A549 (cell line): Measurements from ENCODE around the gene HCRTR1. TPM values are rescaled to one million over a fixed set of nuclear protein-coding genes. Genes with fewer than 3 reads are reported as not detected.

ENCODE experiments used
- ATAC-seq, 2 experiments: fragments of 200-7000 bp in 1 of 2; fragments of >200 bp in 1 of 2; cut with Nextera tagmentation in 1 of 2; cut with Tn5 transposase in 1 of 2; 3 replicates each; pipeline versions ENCODE4 v1.8.0 to v1.9.1; 2018 to 2020; ENCODE audit warnings: mild to moderate bottlenecking in 1 of 2, moderate library complexity in 1 of 2
- CTCF ChIA-PET: fragments of 300-600 bp; sonication (Branson Sonifier 250); formaldehyde crosslinking; extraction: SDS; loops from one replicate; lab custom pipeline; 2021; ENCODE audit warnings: antibody characterized with exemption, inconsistent platforms; lab: Yijun Ruan, JAX
- POLR2A ChIA-PET: fragments of 350-600 bp; formaldehyde crosslinking; extraction: SDS; loops from one replicate; lab custom pipeline; 2021; ENCODE audit warnings: antibody characterized with exemption, inconsistent platforms; lab: Yijun Ruan, JAX
- DNase-seq, 2 experiments: peaks; one replicate each; pipeline versions ENCODE4 v3.0.0 to v3.0.0-alpha.2; 2011 to 2016; ENCODE audit warnings: low read depth in 1 of 2, low spot score in 1 of 2
- FAIRE-seq: peaks from 2 replicates; lab custom pipeline; 2011; peaks lifted over from hg19 to GRCh38; lab: Jason Lieb, UNC
- H3K27ac ChIP-seq, 2 experiments: fragments of >200 bp; sonication (Bioruptor Twin); formaldehyde crosslinking; 3 replicates each; pipeline ENCODE4 v1.5.1; 2016 to 2017
- H3K4me1 ChIP-seq: fragments of >200 bp; sonication (Bioruptor Twin); formaldehyde crosslinking; 3 replicates; pipeline ENCODE4 v1.6.1; 2016
- H3K4me2 ChIP-seq: fragments of >200 bp; sonication (Bioruptor Twin); formaldehyde crosslinking; 3 replicates; pipeline ENCODE4 v1.6.1; 2016
- H3K4me3 ChIP-seq: fragments of >200 bp; sonication (Bioruptor Twin); formaldehyde crosslinking; 3 replicates; pipeline ENCODE4 v1.5.1; 2016
- H3K9me3 ChIP-seq: fragments of >200 bp; sonication (Bioruptor Twin); formaldehyde crosslinking; 3 replicates; pipeline ENCODE4 v1.6.1; 2016
- CBX2 ChIP-seq: fragments of 200-600 bp; sonication (generic); IDR thresholded peaks from 2 replicates; pipeline ENCODE4 v1.6.1; 2016; ENCODE audit warnings: low read depth, mild to moderate bottlenecking, borderline replicate concordance
- CHD4 ChIP-seq: fragments of 200-600 bp; sonication (generic); IDR thresholded peaks from 2 replicates; pipeline ENCODE4 v1.6.1; 2016; ENCODE audit warnings: antibody characterized with exemption, mild to moderate bottlenecking, borderline replicate concordance
- EHMT2 ChIP-seq: fragments of 200-600 bp; sonication (generic); IDR thresholded peaks from 2 replicates; pipeline ENCODE4 v1.6.1; 2016; ENCODE audit warnings: antibody characterized with exemption, low read depth, mild to moderate bottlenecking, moderate library complexity
- FOSB ChIP-seq: fragments of 250-450 bp; sonication (Bioruptor Pico); IDR thresholded peaks from 2 replicates; pipeline ENCODE4 v1.5.0; 2020; ENCODE audit warnings: mild to moderate bottlenecking, moderate library complexity
- HDAC2 ChIP-seq: fragments of 200-600 bp; sonication (generic); IDR thresholded peaks from 2 replicates; pipeline ENCODE4 v1.6.1; 2016
- HMGXB4 ChIP-seq: fragments of 250-450 bp; sonication (Bioruptor Pico); IDR thresholded peaks from 2 replicates; pipeline ENCODE4 v1.5.0; 2021; ENCODE audit warnings: mild to moderate bottlenecking, moderate library complexity, borderline replicate concordance
- HOXB13 ChIP-seq: fragments of 250-450 bp; sonication (Bioruptor Pico); IDR thresholded peaks from 2 replicates; pipeline ENCODE4 v1.5.0; 2020; ENCODE audit warnings: low read depth, mild to moderate bottlenecking, moderate library complexity
- JUN ChIP-seq, 2 experiments: fragments of >200 bp; sonication (Bioruptor Twin); formaldehyde crosslinking; IDR thresholded peaks; 2 replicates in 1 of 2; 3 replicates in 1 of 2; pipeline ENCODE4 v1.6.1; 2016 to 2017
- JUNB ChIP-seq: fragments of >200 bp; sonication (Bioruptor Twin); formaldehyde crosslinking; IDR thresholded peaks from 2 replicates; pipeline ENCODE4 v1.6.1; 2016
- MAFK ChIP-seq: fragments of 450-650 bp; IDR thresholded peaks from 2 replicates; pipeline ENCODE4 v1.6.1; 2014; ENCODE audit not compliant: partially characterized antibody
- MYC ChIP-seq: IDR thresholded peaks from 2 replicates; pipeline ENCODE4 v1.6.1; 2012; ENCODE audit warnings: mild to moderate bottlenecking, inconsistent platforms, low read length, improper control_type of control experiment, borderline replicate concordance
- NPAS2 ChIP-seq: fragments of 250-450 bp; sonication (Bioruptor Pico); IDR thresholded peaks from 2 replicates; pipeline ENCODE4 v1.8.0; 2022; ENCODE audit warnings: mild to moderate bottlenecking, moderate library complexity, borderline replicate concordance
- NR3C1 ChIP-seq: fragments of >200 bp; sonication (Bioruptor Twin); formaldehyde crosslinking; IDR thresholded peaks from 3 replicates; pipeline ENCODE4 v1.6.1; 2017
- POLR2A ChIP-seq: IDR thresholded peaks from 2 replicates; pipeline ENCODE4 v1.6.1; 2012; ENCODE audit warnings: mild to moderate bottlenecking, low read length
- RAD21 ChIP-seq, 2 experiments: fragments of >200 bp in 1 of 2; sonication (Bioruptor Twin) in 1 of 2; formaldehyde crosslinking in 1 of 2; IDR thresholded peaks in 1 of 2; conservative IDR thresholded peaks in 1 of 2; 2 replicates in 1 of 2; 3 replicates in 1 of 2; pipeline ENCODE4 v1.6.1; 2012 to 2018; ENCODE audit warnings: inconsistent platforms in 1 of 2
- TFCP2L1 ChIP-seq: fragments of 250-450 bp; sonication (Bioruptor Pico); IDR thresholded peaks from 2 replicates; pipeline ENCODE4 v1.5.0; 2021; ENCODE audit warnings: mild to moderate bottlenecking
- WGBS: methylation state at CpG from one replicate; pipeline ENCODE4 v1.1.6; 2017; ENCODE audit errors: missing lambda C conversion rate; 5-methylcytosine and 5-hydroxymethylcytosine counted together
- polyA plus RNA-seq, 4 experiments: library from polyadenylated mRNA; depleted of rRNA in 3 of 4; stranded (reverse); fragments of >200 nt; fragmentation: RNase III in 1 of 4; extraction: RNeasy Plus Mini Kit Qiagen cat#74134 plus additional on column Dnase treatment in 1 of 4; gene quantifications; 2 replicates in 3 of 4; 3 replicates in 1 of 4; pipeline ENCODE4 v1.2.3, GENCODE V29; 2011 to 2017
- TF ChIP-seq, protein P1 (sequence below): IDR thresholded peaks from 2 replicates; pipeline ENCODE4 v1.6.1; 2012
- TF ChIP-seq, protein P2 (sequence below): fragments of 200-600 bp; sonication (generic); IDR thresholded peaks from 2 replicates; pipeline ENCODE4 v1.6.1; 2016; ENCODE audit warnings: antibody characterized with exemption, mild to moderate bottlenecking, moderate library complexity
- TF ChIP-seq, protein P3 (sequence below): IDR thresholded peaks from 2 replicates; pipeline ENCODE4 v1.6.1; 2012
- TF ChIP-seq, protein P4 (sequence below): fragments of >200 bp; sonication (Bioruptor Twin); formaldehyde crosslinking; IDR thresholded peaks from 3 replicates; pipeline ENCODE4 v1.6.1; 2016
- TF ChIP-seq, protein P5 (sequence below): fragments of >200 bp; sonication (Bioruptor Twin); formaldehyde crosslinking; IDR thresholded peaks from 2 replicates; pipeline ENCODE4 v1.6.1; 2016

HCRTR1 gene
- polyA plus RNA-seq, 2 of the 4 experiments (the other 2 are of a cell fraction), result not detected

DNA sequence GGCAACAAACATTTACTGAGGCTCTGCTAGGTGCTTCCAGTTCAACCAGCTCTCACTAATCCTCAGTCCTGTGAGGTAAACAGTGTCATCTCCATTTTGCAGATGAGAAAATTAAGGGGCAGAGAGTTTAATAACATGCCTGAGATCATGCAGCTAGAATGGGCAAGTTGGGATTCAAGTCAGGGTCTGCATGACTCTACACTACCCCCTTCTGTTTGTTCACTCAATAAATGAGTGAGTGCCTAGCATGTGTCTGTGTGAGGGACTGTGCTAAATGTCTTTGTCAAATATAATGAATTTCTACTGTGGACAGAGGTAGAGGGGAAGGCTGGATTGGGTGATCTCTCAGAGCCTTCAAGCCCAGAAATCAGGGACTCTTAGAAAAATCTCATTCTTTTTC, 22.7 kb downstream of the HCRTR1 start:
- ChIA-PET POLR2A (no interaction called here), CTCF (interaction anchor here (1.4 to 2.2 kb wide), 2 partner anchors 22 to 91 kb away, joined by 3 to 9 read pairs; partner anchors contain the start of gene HCRTR1)
- Histone ChIP-seq H3K4me3 (no peak overlapping the region), H3K9me3 (no peaks in the 10 kb centered on the region), H3K4me1 (peaks cover 21% of the 10 kb centered on the region), H3K27ac (peak overlapping the region in 1 of 2 experiments; percentile 35; a peak in 1 of 6 replicates), H3K4me2 (no peak overlapping the region)
- FAIRE-seq (no peak), ATAC-seq (no peak), DNase-seq (no peak)
- TF ChIP-seq, protein P1, sequence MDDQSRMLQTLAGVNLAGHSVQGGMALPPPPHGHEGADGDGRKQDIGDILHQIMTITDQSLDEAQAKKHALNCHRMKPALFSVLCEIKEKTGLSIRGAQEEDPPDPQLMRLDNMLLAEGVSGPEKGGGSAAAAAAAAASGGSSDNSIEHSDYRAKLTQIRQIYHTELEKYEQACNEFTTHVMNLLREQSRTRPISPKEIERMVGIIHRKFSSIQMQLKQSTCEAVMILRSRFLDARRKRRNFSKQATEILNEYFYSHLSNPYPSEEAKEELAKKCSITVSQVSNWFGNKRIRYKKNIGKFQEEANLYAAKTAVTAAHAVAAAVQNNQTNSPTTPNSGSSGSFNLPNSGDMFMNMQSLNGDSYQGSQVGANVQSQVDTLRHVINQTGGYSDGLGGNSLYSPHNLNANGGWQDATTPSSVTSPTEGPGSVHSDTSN, result no peak
- TF ChIP-seq MYC, result no peak
- no peak for TF ChIP-seq HOXB13 (CRISPR knock-in tag)
- no peak for TF ChIP-seq JUN (IDR thresholded peaks at IDR 0.05)
- TF ChIP-seq, protein P2, sequence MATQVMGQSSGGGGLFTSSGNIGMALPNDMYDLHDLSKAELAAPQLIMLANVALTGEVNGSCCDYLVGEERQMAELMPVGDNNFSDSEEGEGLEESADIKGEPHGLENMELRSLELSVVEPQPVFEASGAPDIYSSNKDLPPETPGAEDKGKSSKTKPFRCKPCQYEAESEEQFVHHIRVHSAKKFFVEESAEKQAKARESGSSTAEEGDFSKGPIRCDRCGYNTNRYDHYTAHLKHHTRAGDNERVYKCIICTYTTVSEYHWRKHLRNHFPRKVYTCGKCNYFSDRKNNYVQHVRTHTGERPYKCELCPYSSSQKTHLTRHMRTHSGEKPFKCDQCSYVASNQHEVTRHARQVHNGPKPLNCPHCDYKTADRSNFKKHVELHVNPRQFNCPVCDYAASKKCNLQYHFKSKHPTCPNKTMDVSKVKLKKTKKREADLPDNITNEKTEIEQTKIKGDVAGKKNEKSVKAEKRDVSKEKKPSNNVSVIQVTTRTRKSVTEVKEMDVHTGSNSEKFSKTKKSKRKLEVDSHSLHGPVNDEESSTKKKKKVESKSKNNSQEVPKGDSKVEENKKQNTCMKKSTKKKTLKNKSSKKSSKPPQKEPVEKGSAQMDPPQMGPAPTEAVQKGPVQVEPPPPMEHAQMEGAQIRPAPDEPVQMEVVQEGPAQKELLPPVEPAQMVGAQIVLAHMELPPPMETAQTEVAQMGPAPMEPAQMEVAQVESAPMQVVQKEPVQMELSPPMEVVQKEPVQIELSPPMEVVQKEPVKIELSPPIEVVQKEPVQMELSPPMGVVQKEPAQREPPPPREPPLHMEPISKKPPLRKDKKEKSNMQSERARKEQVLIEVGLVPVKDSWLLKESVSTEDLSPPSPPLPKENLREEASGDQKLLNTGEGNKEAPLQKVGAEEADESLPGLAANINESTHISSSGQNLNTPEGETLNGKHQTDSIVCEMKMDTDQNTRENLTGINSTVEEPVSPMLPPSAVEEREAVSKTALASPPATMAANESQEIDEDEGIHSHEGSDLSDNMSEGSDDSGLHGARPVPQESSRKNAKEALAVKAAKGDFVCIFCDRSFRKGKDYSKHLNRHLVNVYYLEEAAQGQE, result no peak
- TF ChIP-seq HMGXB4 (CRISPR knock-in tag), result no peak
- TF ChIP-seq FOSB (CRISPR knock-in tag), result no peak

DNA sequence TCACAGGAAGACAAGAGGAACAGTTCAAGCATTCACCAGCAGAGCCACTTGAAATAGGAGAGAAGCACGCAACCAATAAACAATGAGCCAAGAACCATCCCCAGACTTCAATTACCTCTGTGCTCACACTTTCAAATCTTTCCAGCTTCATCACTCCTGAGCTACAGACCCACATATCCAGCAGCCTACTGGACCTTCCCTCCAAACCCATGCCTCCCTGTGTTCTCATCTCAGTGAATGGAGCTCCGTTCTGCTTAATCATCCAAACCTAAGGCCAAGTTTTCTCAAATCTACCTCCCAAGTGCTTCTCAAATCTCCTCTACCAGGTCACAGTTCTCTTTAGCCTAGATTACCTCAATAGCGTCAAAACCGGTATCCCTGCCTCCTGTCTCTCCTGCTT, 23.5 kb downstream of the HCRTR1 start:
- no peak overlapping the region for H3K27ac ChIP-seq
- FAIRE-seq, result no peak

GRCh38 chr1:31642366-31642765, 24.9 kb downstream of the HCRTR1 start:
- no peak overlapping the region for H3K27ac ChIP-seq
- no peak for ATAC-seq
- 87% methylated on average over 4 of the region's 4 CpGs for WGBS
- no peak overlapping the region for H3K4me3 ChIP-seq
- CTCF ChIA-PET, result interaction anchor here (1.0 to 2.2 kb wide), 3 partner anchors 9 to 74 kb away, joined by 3 to 9 read pairs (median 4); partner anchors contain the start of gene HCRTR1
- TF ChIP-seq, protein P3, sequence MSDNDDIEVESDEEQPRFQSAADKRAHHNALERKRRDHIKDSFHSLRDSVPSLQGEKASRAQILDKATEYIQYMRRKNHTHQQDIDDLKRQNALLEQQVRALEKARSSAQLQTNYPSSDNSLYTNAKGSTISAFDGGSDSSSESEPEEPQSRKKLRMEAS, result no peak
- TF ChIP-seq JUNB (no peak), NPAS2 (CRISPR knock-in tag) (no peak), POLR2A (no peak), CHD4 (no peak)
- TF ChIP-seq, all 56 proteins: peak for 0
- Histone ChIP-seq H3K4me2 (no peak overlapping the region), H3K9me3 (no peaks in the 10 kb centered on the region), H3K4me1 (peaks cover 21% of the 10 kb centered on the region)
- DNase-seq, result no peak
- no peak for FAIRE-seq
- POLR2A ChIA-PET, result no interaction called here

More for the DNA sequence above, 23.5 kb downstream of the HCRTR1 start:
- WGBS, result 95% methylated on average over 4 of the region's 4 CpGs
- Histone ChIP-seq H3K9me3 (no peaks in the 10 kb centered on the region), H3K4me3 (no peak overlapping the region), H3K4me1 (peaks cover 21% of the 10 kb centered on the region), H3K4me2 (no peak overlapping the region)
- DNase-seq (no peak), ATAC-seq (no peak)
- POLR2A ChIA-PET, result no interaction called here
- CTCF ChIA-PET, result interaction anchor here (1.4 to 2.2 kb wide), 2 partner anchors 23 to 92 kb away, joined by 3 to 9 read pairs; partner anchors contain the start of gene HCRTR1
- no peak for TF ChIP-seq CBX2
- TF ChIP-seq HDAC2, result no peak
- TF ChIP-seq CHD4, result no peak
- no peak for TF ChIP-seq MAFK
- TF ChIP-seq, protein P4, sequence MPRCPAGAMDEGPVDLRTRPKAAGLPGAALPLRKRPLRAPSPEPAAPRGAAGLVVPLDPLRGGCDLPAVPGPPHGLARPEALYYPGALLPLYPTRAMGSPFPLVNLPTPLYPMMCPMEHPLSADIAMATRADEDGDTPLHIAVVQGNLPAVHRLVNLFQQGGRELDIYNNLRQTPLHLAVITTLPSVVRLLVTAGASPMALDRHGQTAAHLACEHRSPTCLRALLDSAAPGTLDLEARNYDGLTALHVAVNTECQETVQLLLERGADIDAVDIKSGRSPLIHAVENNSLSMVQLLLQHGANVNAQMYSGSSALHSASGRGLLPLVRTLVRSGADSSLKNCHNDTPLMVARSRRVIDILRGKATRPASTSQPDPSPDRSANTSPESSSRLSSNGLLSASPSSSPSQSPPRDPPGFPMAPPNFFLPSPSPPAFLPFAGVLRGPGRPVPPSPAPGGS, result no peak
- no peak for TF ChIP-seq NR3C1
- no peak for TF ChIP-seq TFCP2L1 (CRISPR knock-in tag)
- TF ChIP-seq, protein P5, sequence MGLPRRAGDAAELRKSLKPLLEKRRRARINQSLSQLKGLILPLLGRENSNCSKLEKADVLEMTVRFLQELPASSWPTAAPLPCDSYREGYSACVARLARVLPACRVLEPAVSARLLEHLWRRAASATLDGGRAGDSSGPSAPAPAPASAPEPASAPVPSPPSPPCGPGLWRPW, result no peak
- TF ChIP-seq RAD21 (conservative IDR thresholded peaks at IDR 0.05 in 1 of 2, IDR thresholded peaks at IDR 0.05 in 1 of 2), result no peak
- no peak for TF ChIP-seq EHMT2
